CMK (cell line): ENCODE results near the gene AACS.

Experiments
- DNase-seq: peaks from one replicate; pipeline ENCODE4 v3.0.0-alpha.2; 2010; ENCODE audit warnings: low read depth

The AACS gene

GRCh38 chr12:125186471-125187147 is 121.4 kb downstream of the AACS start:
- DNase-seq: no peak

- DNase-seq: no peak
These were observed 122.0 kb downstream of the AACS start for GRCh38 chr12:125187148-125187745.

GRCh38 chr12:125187780-125188741 is 122.8 kb downstream of the AACS start:
- no peak for DNase-seq

- no peak for DNase-seq
These were observed 123.8 kb downstream of the AACS start for GRCh38 chr12:125189015-125189414.

- DNase-seq: no peak
These were observed 124.3 kb downstream of the AACS start for GRCh38 chr12:125189502-125189901.

- no peak for DNase-seq
These were observed 126.3 kb downstream of the AACS start for GRCh38 chr12:125191361-125192087.

GRCh38 chr12:125192690-125193221 is 127.5 kb downstream of the AACS start:
- no peak for DNase-seq
